ENCODE data around the gene HOXA9.

GRCh38 chr7:27132978-27133377 is 32.4 kb downstream of the HOXA9 start:
- TF ChIP-seq, protein P1, sequence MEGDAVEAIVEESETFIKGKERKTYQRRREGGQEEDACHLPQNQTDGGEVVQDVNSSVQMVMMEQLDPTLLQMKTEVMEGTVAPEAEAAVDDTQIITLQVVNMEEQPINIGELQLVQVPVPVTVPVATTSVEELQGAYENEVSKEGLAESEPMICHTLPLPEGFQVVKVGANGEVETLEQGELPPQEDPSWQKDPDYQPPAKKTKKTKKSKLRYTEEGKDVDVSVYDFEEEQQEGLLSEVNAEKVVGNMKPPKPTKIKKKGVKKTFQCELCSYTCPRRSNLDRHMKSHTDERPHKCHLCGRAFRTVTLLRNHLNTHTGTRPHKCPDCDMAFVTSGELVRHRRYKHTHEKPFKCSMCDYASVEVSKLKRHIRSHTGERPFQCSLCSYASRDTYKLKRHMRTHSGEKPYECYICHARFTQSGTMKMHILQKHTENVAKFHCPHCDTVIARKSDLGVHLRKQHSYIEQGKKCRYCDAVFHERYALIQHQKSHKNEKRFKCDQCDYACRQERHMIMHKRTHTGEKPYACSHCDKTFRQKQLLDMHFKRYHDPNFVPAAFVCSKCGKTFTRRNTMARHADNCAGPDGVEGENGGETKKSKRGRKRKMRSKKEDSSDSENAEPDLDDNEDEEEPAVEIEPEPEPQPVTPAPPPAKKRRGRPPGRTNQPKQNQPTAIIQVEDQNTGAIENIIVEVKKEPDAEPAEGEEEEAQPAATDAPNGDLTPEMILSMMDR (IDR thresholded peaks at IDR 0.05): no peak
- TF ChIP-seq POLR2A (IDR thresholded peaks at IDR 0.05) (no peak), EP300 (IDR thresholded peaks at IDR 0.05; ENCODE audit: low read depth) (no peak)

All from transverse colon (tissue), 3 donors.